OCI-LY3 (cell line): ENCODE data around the gene SUMF1.

Experiments
- EZH2phosphoT487 ChIP-seq: fragments of 200-600 bp; shearing (Covaris generic); IDR thresholded peaks from 2 replicates; pipeline ENCODE4 v1.6.1; 2018; ENCODE audit warnings: antibody characterized with exemption, mixed run types, low read depth
- TF ChIP-seq, protein P1 (sequence below): fragments of 200-600, 300-600 bp; sonication (generic); IDR thresholded peaks from 2 replicates; pipeline ENCODE4 v1.5.1; 2014; ENCODE audit warnings: antibody characterized with exemption, low read length, low read depth

DNA sequence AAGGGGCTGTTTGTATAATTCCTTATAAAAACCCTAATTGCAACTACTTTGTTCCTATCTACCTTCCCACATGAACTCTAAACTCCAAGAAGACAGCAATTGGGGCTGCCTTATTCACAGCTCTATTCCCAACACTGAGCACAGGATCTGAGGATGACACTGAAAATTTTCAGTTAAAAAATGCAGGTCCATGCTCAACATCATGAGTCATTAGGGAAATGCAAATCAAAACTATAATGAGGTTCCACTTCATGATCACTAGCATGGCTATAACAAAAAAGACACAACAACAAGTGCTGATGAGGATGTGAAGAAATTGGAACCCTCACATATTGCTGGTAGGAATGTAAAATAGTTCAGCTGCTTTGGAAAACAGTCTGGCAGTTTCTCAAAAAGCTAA, 12.9 kb downstream of the SUMF1 start:
- TF ChIP-seq, protein P1, sequence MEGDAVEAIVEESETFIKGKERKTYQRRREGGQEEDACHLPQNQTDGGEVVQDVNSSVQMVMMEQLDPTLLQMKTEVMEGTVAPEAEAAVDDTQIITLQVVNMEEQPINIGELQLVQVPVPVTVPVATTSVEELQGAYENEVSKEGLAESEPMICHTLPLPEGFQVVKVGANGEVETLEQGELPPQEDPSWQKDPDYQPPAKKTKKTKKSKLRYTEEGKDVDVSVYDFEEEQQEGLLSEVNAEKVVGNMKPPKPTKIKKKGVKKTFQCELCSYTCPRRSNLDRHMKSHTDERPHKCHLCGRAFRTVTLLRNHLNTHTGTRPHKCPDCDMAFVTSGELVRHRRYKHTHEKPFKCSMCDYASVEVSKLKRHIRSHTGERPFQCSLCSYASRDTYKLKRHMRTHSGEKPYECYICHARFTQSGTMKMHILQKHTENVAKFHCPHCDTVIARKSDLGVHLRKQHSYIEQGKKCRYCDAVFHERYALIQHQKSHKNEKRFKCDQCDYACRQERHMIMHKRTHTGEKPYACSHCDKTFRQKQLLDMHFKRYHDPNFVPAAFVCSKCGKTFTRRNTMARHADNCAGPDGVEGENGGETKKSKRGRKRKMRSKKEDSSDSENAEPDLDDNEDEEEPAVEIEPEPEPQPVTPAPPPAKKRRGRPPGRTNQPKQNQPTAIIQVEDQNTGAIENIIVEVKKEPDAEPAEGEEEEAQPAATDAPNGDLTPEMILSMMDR: no peak
- TF ChIP-seq EZH2phosphoT487: no peak
